Suppressor macrophage treated with lipopolysaccharide for 4 hours (primary cell): ENCODE data around the gene PRR5L.
"Not testable (repeated sequence)": the region's sequence is repeated elsewhere in the genome, so short reads cannot be mapped to it uniquely, and the experiment has no call there.

Experiments used
- DNase-seq: peaks from one replicate; pipeline ENCODE4 v3.0.0-alpha.2; 2020

Gene PRR5L

GRCh38 chr11:36511062-36511461, 215.0 kb downstream of the PRR5L start:
- not testable (repeated sequence) for DNase-seq

DNA sequence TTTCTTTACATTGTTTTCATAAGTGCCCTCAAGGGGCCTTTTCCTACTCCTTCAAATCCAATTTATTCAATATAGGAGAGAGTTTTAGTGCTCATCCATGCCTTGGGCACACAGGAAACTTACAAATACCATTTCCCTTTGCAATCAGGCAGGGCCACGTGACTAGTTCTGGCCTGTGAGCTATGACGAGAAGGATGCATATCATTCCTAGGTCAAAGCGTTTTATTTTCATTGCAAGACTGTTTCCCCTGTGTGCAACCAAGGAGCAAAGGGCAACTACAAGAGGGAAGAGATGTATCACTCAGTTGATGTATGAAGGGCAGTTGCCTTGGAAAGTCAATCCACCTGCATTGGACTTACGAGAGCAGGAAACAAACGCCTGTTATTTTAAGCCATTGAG, 215.9 kb downstream of the PRR5L start:
- no peak for DNase-seq

- no peak for DNase-seq
Measured at GRCh38 chr11:36513965-36514364, 217.9 kb downstream of the PRR5L start.
